GM18868 (cell line): ENCODE results near the gene XDH.

Experiments used
- ATAC-seq: cut with Tn5 transposase; IDR thresholded peaks from one replicate; pipeline ENCODE4 v1.9.1; 2021; ENCODE audit warnings: mild to moderate bottlenecking, moderate library complexity; ENCODE audit not compliant: unreplicated experiment

XDH gene

DNA sequence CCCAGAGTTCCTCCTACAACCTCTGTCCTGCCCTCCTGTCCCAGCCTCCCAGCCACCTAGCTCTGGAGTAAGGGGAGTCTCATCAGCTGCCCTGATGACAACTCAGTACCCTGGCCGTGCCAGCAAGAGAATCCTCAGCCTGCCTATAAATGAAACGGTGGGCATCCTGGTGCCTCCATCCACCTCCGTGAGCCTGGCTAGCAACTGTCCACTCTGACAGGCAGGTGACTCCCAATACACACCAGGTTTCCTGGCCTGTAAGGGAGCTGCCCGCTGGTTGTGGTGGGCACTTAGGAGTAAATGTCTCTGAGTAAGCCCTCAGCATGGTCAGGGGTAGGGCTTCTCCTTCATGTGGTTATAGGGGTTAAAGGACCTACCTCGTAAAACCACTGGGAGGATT is 81.5 kb downstream of the XDH start:
- no peak for ATAC-seq

DNA sequence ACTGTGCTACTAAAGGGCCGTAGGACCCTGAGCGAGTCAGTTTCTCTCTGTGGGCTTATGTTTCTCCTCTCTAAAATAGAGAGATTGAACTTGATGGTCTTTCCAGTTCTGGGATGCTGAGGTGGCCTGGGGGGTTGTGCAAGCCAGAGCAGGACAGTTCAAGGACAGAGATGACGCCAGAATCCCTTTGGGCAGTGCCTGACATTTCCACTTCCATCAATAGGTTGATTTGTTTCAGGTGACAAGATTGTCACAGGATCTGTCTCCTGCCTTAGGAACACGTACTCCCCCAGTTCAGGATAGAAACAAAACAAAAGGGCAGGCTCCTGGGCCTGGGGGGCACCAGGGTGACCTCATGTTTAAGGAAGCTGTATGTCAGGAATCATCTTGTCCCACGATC is 82.0 kb downstream of the XDH start:
- ATAC-seq: no peak

DNA sequence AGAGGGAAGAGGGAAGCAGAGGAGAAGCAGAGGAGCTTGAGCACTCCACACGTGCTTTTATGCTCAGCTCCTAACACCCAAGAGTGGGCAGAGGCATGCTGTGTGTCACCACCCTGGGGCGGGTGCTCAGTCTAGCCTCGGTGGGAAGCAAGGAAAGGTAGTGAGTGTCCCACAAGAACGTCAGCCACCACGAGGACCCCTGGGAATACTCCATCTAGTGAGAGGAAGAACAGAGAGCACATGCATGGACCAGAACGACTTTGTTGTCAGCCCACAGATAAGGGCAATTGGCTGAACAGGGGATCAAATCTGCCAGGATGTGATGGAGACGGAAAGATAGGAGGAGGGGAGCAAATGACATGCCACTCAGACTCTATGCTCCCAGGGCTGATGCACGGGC is 83.4 kb downstream of the XDH start:
- no peak for ATAC-seq

DNA sequence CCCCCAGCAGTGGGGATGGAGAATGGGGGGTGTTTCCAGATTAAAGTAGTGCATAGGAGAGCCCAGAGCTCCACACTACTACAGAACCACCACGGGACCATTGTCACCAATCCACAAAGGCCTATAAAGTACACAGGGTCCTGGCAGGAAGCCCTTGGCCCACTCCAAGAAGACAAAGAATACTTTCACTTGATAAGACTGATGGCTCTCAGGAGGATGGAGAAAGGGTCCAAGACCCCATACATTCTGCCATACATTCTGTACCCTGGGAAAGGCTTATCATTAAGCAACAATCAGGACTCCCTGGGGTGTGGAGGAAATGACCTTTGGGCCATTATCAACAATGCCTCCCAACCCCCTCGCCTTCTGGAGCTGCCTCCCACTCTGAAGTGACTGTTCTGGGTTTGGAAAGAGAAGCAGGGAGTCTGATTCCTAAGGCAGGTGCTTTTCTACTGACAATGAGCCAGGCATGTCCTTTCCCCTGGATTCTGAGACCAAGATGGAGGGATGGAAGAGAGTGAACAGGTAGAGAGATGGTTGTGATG is 85.4 kb downstream of the XDH start:
- ATAC-seq: no peak

DNA sequence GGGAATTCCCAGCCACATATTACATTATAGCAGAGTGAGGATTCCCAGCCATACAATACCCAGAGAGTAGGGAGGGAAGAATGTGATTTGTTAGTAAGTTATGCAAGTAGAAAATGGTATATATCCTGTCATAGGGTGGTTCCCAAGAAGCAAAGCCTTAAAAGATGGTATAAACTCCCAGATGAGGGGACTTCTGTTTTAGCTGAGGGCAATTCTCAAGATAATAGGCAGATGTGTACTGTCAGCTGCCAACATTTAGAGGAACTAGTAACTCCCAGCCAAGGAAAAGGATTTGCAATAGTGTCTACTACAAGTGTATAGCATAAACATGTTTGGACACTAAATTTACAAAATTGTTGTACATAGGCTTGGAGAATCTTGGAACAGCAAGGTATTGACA is 86.5 kb downstream of the XDH start:
- no peak for ATAC-seq

DNA sequence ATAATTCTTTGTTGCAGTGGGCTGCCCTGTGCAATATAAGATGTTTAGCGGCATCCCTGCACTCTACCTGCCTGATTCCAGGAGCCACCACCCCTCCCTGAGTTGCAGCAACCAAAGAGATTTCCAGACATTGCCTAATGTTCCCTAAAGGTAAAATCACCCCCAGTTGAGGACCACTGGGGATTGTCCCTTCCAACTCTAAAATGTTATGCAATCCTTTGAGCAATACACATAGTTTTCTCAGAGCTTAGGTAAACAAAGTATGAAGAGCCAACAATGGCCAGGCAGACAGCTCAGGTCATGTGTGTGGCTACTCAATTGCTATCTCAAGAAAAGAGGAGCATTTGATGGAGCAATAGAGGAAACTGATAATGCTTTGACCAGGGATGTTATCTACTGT is 87.0 kb downstream of the XDH start:
- ATAC-seq: no peak

DNA sequence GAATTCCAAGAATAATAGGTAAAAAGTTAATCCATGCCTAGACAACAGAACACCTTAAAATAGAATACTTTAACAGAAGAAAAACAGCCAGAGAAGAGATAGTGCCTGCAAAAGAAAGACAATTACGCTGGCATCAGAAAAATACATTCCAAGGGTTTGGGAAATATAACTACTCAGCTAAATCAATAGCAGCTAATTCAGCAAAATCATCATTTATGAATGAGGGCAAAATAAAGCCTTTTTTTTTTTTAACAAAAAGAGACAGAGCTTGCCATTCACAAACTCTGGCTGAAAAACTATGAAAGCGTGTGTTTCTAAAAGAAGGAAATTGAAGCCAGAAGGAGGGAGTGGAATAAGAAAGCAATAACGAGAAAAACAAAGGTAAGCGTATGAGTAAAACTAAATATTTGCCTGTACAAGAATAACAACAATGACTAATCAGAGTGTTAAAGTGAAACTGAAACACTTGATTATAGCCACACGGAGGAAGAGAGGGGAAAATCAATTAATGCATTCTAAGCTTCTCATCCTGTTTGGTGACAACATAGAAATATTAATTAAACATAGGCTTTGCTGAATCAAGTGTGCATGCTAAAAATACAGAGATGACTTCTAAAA is 90.4 kb downstream of the XDH start:
- peak; percentile 78 for ATAC-seq

DNA sequence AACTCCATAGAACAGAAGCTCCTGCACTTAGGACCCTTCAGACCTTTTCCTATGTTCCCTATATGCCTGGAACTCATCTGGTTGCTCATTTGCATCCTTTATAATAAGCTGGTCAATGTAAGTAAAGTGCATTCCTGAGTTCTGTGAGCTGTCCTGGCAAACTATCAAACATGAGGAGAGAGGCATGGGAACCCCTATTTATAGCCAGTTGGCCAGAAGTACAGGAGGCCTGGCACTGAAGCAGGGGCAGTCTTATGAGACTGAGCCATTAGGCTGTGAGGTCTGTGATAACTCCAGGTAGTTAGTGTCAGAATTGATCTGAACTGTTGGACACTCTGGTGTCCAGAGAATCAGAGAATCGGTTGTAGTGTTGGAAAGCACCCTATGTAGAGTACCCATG is 92.2 kb downstream of the XDH start:
- no peak for ATAC-seq

DNA sequence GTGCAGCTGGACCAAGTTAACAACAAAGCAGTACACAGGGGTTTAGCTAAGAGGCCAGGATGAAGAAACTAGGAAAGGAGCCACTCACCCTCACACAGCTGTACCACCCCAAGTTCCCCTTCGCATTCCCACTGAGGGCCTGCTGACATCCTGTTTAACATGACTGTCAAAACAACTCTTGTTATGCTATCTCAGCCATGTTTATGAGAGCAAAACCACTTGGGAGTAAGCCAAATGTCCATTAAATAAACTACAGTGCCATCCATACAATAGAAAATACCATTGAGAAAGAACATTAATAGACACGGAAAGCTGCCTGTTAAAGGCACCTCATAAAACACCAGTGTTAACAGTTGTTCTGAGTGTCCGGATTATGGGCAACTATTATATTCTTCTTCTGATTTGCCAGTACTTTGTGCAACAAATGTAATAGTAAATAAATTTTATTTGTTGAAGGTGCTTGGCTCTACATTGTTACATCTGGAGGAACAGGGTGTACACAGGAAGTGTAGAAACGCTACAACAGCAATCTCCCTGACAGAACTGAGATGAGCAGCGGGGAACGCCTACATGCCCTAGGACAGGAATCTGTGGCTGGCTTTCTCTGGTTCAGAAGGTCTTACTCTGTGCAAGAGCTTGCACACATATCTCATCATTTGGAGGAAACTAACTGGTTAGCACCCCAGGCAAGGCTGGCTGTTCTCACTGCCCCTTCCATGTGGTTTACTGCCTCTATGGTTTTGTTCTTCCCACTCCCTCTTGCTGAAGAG is 95.0 kb downstream of the XDH start:
- peak; percentile 69 for ATAC-seq

DNA sequence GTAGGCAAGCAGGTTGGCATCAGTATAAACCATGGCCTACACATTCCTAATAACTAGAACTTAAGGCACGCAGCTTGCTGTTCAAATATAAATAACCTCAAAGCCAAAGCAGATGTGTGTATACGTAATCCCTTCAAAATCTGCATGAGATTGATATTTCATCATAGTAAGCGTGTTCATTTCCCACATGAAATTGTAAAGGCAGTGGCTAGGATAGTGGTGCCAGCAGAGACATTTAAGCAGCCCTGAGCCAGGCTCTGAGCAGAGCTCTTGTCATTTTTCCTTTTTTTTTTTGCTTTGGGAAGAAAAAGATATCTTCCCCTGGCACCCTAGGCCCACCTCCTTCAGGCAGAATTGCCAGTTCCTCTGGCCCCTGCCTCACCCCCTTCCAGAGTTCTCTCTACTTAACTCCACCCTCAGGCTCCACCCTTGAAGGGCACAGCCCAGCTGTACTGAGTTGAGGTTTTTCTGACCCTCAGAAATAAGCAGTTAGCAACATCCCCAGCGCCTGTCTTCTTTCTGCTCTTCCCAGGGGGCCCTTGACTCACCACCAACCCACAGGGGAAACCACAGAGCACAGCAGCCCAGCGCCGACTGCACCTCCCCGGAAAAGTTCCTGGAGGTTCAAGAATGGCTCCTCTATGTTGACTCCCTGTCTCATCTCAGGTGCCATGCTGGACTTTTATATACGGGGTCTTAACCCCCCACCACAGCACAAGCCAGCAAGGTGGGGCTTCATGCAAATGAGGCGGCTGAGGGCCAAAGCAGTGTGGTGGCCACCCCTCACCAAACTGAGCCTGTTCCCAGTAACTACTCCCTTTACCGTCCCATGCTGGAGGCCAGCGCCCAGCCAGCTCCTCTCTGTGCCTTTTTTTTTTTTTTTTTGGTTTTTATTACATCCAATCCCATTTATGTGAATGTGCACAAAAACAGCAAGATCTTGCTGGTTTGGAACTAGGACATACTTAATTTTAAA is 95.9 kb downstream of the XDH start:
- peak; percentile 81 for ATAC-seq

DNA sequence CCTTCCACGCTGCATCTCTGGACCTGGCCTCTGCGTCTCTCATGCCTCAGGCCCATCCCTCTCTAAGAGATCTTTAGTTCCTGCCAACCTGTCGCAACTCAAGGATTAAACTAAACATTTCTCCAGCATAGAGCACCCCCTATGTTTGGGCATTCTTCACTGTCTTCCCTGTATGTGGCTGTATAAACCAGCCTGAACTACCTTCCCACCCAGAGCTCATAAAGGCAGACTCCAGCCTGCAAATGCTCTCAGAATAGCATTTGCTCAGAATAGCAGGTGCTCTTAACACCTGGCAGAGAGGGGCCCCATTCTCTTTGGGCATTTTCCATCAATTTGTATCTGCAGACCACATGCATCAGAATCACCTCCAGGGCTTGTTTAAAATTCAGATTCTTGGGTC is 97.1 kb downstream of the XDH start:
- ATAC-seq: no peak

DNA sequence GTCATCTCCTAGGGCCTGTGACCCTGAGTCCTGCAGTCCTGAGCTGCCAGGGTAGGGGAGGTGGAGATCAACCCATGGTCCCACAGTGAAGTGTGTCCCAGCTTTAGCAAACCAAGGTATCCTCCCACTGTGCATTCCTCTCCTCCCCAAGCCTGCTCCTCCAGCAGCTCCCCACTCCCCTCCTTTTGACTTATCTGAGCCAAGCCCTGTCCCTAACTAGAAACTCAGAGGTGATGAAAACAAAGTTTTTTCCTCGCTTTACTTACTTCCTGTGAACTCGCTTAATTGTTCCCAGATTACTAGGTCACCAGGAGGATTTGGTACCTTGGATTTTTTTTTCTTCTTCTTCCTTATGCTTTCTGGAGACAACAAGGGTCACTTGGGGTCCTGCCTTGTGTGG is 99.8 kb downstream of the XDH start:
- ATAC-seq: no peak

DNA sequence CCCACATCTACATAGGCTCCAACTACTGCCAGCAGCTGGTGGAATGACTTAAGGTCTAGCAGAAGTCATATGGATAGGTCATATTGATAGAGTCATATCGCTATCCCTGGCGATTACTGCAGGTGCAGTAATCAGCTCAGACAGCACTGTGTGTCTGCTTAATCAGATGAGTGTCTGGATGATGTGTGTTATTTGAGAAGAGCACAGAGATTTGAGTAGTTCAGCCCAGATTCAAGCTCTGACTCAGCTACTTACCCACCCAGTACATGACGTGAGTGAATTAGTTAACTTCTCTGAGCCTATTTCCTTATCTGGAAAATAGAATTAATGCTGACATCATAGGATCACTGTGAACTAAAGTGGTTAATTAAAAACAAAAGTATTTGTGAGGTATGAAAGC is 101.6 kb downstream of the XDH start:
- no peak for ATAC-seq

DNA sequence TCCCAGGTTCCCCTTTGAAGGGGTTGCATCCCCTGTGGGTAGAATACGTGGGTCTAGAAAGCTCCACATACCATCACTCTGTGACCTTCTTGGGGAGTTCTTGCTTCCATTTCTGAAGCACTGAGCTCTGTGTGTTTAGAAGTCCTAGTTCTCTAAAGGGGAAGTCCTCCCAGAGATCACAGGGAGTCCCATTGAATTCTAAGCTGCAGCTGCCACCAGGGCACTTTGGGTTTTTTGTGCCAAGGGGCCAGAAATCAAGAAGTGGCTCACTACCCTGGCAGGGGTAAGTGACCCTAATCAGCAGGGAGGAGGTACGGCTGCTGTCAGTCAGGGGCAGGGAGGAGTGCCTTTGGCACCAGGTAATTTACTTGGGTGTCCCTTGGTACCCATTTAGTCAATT is 109.7 kb downstream of the XDH start:
- no peak for ATAC-seq

DNA sequence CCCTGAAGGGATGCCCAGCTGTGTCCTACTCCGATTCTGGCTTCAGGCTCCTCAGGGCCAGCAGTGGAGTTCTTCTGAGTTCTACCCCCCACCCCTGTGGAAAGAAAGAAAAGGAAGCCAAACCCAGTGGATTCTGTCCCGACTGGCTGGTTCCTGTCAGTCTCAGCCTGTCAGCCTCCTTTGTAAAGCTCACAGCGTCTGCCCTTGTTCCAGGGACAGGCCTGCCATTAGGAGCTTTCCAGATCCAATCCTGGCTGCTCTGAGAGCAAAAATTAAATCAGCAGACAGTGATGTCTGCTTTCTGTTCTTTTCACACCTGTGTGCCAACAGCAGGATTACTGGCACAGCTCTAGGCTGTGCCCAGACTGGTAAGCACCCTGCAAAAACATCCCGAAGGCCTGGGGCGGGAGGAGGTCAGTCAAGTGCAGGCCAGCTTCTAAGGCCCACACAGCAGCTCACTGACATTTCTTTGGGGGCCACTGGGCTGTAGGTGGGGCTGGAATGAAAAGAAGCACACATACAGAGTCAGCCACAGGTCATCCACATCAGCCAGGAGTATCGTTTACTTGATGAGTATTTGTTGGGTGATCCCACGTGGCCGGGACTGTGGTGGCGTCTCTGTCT is 111.5 kb downstream of the XDH start:
- no peak for ATAC-seq

DNA sequence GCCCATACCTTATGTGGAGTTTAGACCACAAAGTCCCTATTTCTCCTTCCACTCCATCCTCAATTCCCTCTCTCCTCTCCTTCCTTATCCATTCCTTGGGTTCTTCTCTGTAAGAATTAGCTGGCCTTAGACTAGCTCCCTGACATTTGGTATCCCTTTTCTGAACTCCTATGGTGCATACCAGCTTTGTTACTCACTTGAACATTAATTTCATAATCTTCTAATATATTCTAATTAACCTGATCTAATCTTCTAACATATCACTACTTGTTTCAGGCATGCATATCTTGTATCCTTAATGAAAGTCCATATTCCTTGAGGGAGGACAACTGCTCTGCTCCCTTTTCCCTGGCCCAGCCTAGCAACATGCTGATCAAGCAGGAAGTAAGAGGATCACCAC is 114.2 kb downstream of the XDH start:
- ATAC-seq: no peak

DNA sequence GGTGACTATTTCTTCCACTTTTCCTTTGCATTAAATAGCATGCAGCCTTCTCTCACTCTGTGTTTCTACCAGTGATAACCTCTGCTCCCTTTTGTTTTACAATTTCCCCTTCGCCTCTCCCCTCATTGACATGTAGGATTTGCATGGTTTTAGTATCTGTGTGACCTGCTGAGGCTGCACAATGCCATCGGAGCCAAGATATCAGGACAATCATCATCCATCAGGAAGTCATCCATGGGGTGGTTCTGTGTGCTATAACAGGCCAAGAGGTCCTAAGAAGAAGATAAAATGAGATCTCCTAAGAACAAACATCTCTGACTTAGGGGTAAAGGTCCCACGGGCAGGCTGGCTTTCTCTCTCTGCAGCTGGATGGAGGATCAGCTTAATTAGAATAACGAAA is 115.0 kb downstream of the XDH start:
- no peak for ATAC-seq

DNA sequence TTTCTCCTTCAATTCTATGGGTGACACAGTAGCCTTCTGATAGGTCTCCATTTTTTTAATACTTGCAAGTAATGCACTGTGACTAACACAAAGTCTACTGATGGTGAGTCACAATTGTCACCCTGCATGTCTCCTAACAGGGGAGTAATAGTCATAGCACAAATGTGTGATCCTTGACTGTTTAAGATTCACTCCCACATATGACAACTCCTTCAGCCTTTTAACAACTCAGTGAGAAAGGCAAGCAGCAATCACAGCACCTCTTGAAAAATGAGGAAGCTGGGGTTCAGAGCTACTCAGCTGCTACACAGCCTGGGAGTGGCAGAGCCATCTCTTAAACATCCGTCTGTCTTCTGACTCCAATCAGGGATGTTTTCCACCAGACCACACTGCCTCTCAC is 116.8 kb downstream of the XDH start:
- ATAC-seq: peak; percentile 77

DNA sequence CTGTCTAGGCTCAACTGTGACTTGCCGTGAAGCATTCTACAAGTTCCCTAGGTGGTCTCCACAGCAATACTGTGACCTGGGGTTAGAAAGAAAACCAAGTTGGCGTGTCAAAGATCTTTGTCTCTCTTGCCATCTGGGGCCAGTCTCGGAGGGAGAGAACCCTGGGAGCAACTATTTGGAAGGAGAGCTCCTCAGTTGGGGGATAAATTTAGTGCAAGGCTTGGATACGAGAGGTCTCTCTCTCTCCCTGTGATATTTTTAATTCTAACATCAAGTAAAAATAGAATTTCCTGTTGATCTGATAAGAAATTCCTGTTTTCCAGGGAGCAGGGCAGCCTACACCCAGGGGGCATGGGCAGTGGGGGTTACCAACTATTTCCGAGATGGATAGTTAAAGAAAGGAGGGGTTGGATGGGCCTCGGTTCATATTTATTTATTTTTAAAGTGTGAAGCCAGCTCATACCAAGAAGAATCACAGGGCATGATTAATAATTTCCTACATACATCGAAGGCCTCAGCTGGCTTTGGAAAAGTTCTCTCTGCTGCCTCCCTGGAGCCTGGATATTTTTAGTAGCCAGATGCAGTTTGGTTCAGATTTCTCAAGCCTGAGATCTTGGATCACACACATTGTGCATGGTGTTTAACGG is 117.8 kb downstream of the XDH start:
- no peak for ATAC-seq

DNA sequence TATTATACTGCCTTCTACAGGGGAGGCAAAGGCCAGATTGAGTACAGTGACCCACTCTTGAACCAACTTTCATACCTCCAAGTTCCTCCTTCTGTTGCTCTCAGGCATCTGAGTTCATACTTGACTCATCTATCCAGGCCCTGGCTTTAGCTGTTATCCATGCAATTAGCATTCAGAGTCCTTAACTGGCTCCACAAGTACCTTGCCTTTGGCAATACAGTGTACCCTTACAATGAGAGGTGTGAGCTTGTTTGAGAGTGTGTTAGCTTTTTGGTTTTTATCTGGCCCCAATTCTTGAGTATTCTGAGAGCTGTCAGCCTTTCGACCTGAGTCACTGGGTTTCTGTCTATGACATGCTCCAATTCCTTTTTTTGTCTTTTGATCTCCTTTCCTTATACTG is 120.3 kb downstream of the XDH start:
- no peak for ATAC-seq

DNA sequence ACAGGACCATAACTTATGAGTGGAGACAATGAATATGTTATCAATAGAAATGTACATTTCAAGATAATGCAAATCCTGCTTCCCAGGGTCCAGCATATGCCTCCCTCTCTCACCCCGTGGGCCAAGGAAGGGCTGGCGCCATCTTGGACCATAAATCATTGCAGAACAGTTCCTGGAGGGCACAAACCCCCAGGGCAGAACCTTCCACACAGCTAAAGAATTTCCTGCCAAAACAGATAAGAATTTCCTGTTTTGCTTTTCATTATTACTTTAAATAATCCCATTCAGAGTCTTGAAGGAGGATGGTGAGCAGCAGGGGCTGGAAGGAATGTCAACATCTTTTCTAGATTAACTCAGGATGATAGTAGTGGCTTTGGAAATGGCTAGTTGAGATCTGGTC is 126.9 kb downstream of the XDH start:
- ATAC-seq: no peak
